Measurements from ENCODE around the gene MCM10. TPM values are rescaled to one million over a fixed set of nuclear protein-coding genes. Genes with fewer than 3 reads are reported as not detected.

Gene MCM10
- total RNA-seq, 4 donors from 2014 or later = 1.3 to 7.6 (median 2.8) TPM

GRCh38 chr10:13219685-13220670, 58.6 kb downstream of the MCM10 start:
- ATAC-seq (ENCODE audit: low FRiP score) (no peak), DNase-seq (ENCODE audit: low spot score) (no peak)
- TF ChIP-seq CTCF (IDR thresholded peaks at IDR 0.05) = no peak

- ATAC-seq (ENCODE audit: low FRiP score) = no peak
- DNase-seq (ENCODE audit: low spot score) = no peak
- no peak for TF ChIP-seq CTCF (IDR thresholded peaks at IDR 0.05)
These were observed 60.2 kb downstream of the MCM10 start for GRCh38 chr10:13221572-13221971.

DNA sequence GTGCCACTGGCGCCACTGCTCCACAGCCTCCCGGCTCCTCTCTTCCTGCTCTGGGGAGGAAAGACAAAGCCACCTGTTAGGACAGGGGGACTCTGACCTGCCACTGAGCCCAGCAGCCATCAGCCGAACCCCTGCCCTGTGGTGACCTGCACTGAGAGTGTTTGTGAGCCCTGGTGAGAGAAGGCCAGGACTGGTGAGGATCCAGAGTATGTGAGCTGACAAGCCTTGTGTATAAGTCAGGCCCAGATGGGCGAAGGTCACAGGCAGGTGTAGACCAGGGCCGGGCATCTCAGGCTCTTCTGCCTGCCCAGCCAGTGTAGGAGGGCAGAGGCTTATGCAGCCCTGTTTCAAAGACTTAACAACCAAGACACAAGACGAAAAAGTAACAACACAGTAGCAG, 60.8 kb downstream of the MCM10 start:
- no peak for ATAC-seq (ENCODE audit: low FRiP score)
- no peak for DNase-seq (ENCODE audit: low spot score)
- TF ChIP-seq CTCF (IDR thresholded peaks at IDR 0.05) = no peak

GRCh38 chr10:13222566-13222965, 61.2 kb downstream of the MCM10 start:
- DNase-seq (ENCODE audit: low spot score) = no peak
- TF ChIP-seq CTCF (IDR thresholded peaks at IDR 0.05) = no peak

DNA sequence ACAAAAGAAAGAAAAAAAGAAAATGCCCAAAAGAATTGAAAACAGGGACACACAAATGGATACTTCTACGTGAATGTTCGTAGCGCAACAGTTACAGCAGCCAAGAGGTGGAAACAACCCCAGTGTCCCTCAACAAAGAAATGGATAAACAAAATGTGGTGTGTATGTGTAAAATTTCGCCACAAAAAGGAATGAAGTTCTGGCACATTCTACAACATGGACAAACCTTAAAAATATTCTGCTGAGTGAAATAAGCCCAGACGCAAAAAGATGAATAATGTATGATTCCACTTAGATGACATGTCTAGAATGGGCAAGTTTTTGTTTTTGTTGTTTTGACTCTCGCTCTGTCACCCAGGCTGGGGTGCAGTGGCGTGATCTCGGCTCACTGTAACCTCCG, 61.9 kb downstream of the MCM10 start:
- TF ChIP-seq CTCF (IDR thresholded peaks at IDR 0.05) = no peak
- DNase-seq (ENCODE audit: low spot score) (no peak), ATAC-seq (ENCODE audit: low FRiP score) (no peak)

More at GRCh38 chr10:13222566-13222965, 61.2 kb downstream of the MCM10 start:
- ATAC-seq (ENCODE audit: low FRiP score) = no peak

GRCh38 chr10:13224210-13224995, 63.0 kb downstream of the MCM10 start:
- TF ChIP-seq CTCF (IDR thresholded peaks at IDR 0.05) = no peak
- ATAC-seq (ENCODE audit: low FRiP score) (no peak), DNase-seq (ENCODE audit: low spot score) (no peak)
